ENCODE measurements around the gene LEFTY2. TPM values are rescaled to one million over a fixed set of nuclear protein-coding genes. Genes with fewer than 3 reads are reported as not detected.
"Not testable (repeated sequence)": the region's sequence is repeated elsewhere in the genome, so short reads cannot be mapped to it uniquely, and the experiment has no call there.

The LEFTY2 gene
- total and polyA plus RNA-seq, 9 of the 15 experiments (the other 6 are each of a cell fraction or from before 2014, with no cell fraction given), result 0.04 to 0.14 TPM; not detected in 7

GRCh38 chr1:225940385-225941151 lies 452 bp downstream of the LEFTY2 start:
- no peak overlapping the region for H3K4me3 ChIP-seq
- intact Hi-C loops (cut with micrococcal nuclease), result no loop called here
- peak overlapping the region in 1 of 2 experiments; percentile 37; a peak in 2 of 4 replicates for H3K9ac ChIP-seq (ENCODE audit: insufficient read depth in 1 of 2, low read depth in 2 of 2, low read length in 2 of 2)
- no peak overlapping the region for H2AFZ ChIP-seq (ENCODE audit: low read depth, low read length)
- WGBS (ENCODE audit: insufficient coverage, low coverage, missing lambda C conversion rate), result 79% methylated on average over 22 of the region's 25 CpGs
- DNase-seq (ENCODE audit: extremely low read depth in 1 of 4, low spot score in 3 of 4), result peak in 2 of 4 experiments; percentile 8 to 9
- H3K4me2 ChIP-seq (ENCODE audit: insufficient read depth, low read length), result no peak overlapping the region
- TF ChIP-seq PCBP2 (IDR thresholded peaks at IDR 0.05; ENCODE audit: low read depth, low read length, poor library complexity, severe bottlenecking) (no peak), NCOA2 (IDR thresholded peaks at IDR 0.05; ENCODE audit: partially characterized antibody in 2 of 2) (no peak), CBFB (CRISPR knock-in tag; IDR thresholded peaks at IDR 0.05) (no peak), LEF1 (IDR thresholded peaks at IDR 0.05) (no peak), MTF1 (CRISPR knock-in tag; IDR thresholded peaks at IDR 0.05; ENCODE audit: borderline replicate concordance) (no peak), NCOA6 (IDR thresholded peaks at IDR 0.05) (no peak), ZNF77 (CRISPR knock-in tag; IDR thresholded peaks at IDR 0.05) (no peak), ZBTB43 (CRISPR knock-in tag; IDR thresholded peaks at IDR 0.05) (no peak), RBM17 (IDR thresholded peaks at IDR 0.05; ENCODE audit: borderline replicate concordance, low read depth, low read length) (no peak), ZNF347 (CRISPR knock-in tag; IDR thresholded peaks at IDR 0.05; ENCODE audit: low read depth) (no peak), ETV5 (CRISPR knock-in tag; IDR thresholded peaks at IDR 0.05; ENCODE audit: low read depth) (no peak), CCNT2 (IDR thresholded peaks at IDR 0.05; ENCODE audit: borderline replicate concordance, extremely low read depth, insufficient read length, low read depth, low read length) (no peak), ZNF740 (CRISPR knock-in tag; IDR thresholded peaks at IDR 0.05) (no peak), ZNF740 (tag; IDR thresholded peaks at IDR 0.05) (no peak)
- no peaks in the 10 kb centered on the region for H4K20me1 ChIP-seq (replicated peaks; ENCODE audit: control insufficient read depth, insufficient read depth, low read length)
- ChIA-PET CTCF (ENCODE audit: low intra/inter-chr PET ratio) (no interaction called here), POLR2A (interaction anchor here (0.5 to 1.4 kb wide), 6 partner anchors 15 to 370 kb away, joined by 3 to 7 read pairs (median 3); no protein-coding TSS in a partner anchor)
- no TSS peak for BruUV-seq (replicated peaks)
- H3K27me3 ChIP-seq (ENCODE audit: control insufficient read depth in 2 of 2, insufficient read depth in 2 of 2, low read length in 2 of 2), result no peaks in the 10 kb centered on the region
- FAIRE-seq, result no peak
- in situ Hi-C loops (cut with MboI), result no loop called here
- H3K36me3 ChIP-seq (ENCODE audit: control insufficient read depth, insufficient read depth, low read length), result no peaks in the 10 kb centered on the region
- ATAC-seq, result no peak; the same call in 1 of the 3 replicates
- H3K9me1 ChIP-seq (ENCODE audit: control insufficient read depth, insufficient read depth, low read length), result no peaks in the 10 kb centered on the region
- H3K9me3 ChIP-seq (replicated peaks; ENCODE audit: control insufficient read depth, insufficient read depth, low read depth, low read length), result no peaks in the 10 kb centered on the region
- no peak overlapping the region for H3K27ac ChIP-seq (ENCODE audit: extremely low read depth, low read depth, low read length)
- no peaks in the 10 kb centered on the region for H3K79me2 ChIP-seq (ENCODE audit: control insufficient read depth, insufficient read depth, low read length)
- peaks cover 7 to 23% of the 10 kb centered on the region in 2 experiments; a peak in 4 of 5 replicates for H3K4me1 ChIP-seq (replicated peaks in 1 of 2; ENCODE audit: control insufficient read depth in 2 of 2, insufficient read depth in 2 of 2, low read length in 2 of 2)

GRCh38 chr1:225939939-225940310 lies 1.1 kb downstream of the LEFTY2 start:
- H3K9ac ChIP-seq (ENCODE audit: insufficient read depth in 1 of 2, low read depth in 2 of 2, low read length in 2 of 2); H3K27me3 ChIP-seq (ENCODE audit: control insufficient read depth in 2 of 2, insufficient read depth in 2 of 2, low read length in 2 of 2); in situ Hi-C loops (cut with MboI); BruUV-seq (replicated peaks); ATAC-seq; intact Hi-C loops (cut with micrococcal nuclease); H3K4me3 ChIP-seq; H3K4me2 ChIP-seq (ENCODE audit: insufficient read depth, low read length); H2AFZ ChIP-seq (ENCODE audit: low read depth, low read length); H4K20me1 ChIP-seq (replicated peaks; ENCODE audit: control insufficient read depth, insufficient read depth, low read length); H3K9me3 ChIP-seq (replicated peaks; ENCODE audit: control insufficient read depth, insufficient read depth, low read depth, low read length); CTCF ChIA-PET (ENCODE audit: low intra/inter-chr PET ratio); H3K27ac ChIP-seq (ENCODE audit: extremely low read depth, low read depth, low read length); H3K9me1 ChIP-seq (ENCODE audit: control insufficient read depth, insufficient read depth, low read length); H3K79me2 ChIP-seq (ENCODE audit: control insufficient read depth, insufficient read depth, low read length); H3K36me3 ChIP-seq (ENCODE audit: control insufficient read depth, insufficient read depth, low read length); DNase-seq (ENCODE audit: extremely low read depth in 1 of 4, low spot score in 3 of 4): not testable (repeated sequence)
- peaks cover 7 to 23% of the 10 kb centered on the region in 2 experiments; a peak in 4 of 5 replicates for H3K4me1 ChIP-seq (replicated peaks in 1 of 2; ENCODE audit: control insufficient read depth in 2 of 2, insufficient read depth in 2 of 2, low read length in 2 of 2)
- FAIRE-seq, result peak; percentile 23
- POLR2A ChIA-PET, result interaction anchor here (0.6 to 0.9 kb wide), 2 partner anchors 56 to 370 kb away, joined by 3 read pairs; no protein-coding TSS in a partner anchor
- WGBS (ENCODE audit: insufficient coverage, low coverage, missing lambda C conversion rate), result 83% methylated on average over 7 of the region's 8 CpGs
